T-helper 17 cell (primary cell): ENCODE data around the gene TBC1D9. TPM values are rescaled to one million over a fixed set of nuclear protein-coding genes. Genes with fewer than 3 reads are reported as not detected.

ENCODE experiments used
- ATAC-seq: fragments of 150-1000 bp; cut with Tn5 transposase; 2 replicates; pipeline ENCODE4 v1.10.0; 2021; ENCODE audit warnings: mild to moderate bottlenecking, moderate library complexity
- DNase-seq, 3 donors: peaks; one replicate each; pipeline versions ENCODE4 v3.0.0 to v3.0.0-alpha.2; 2020 to 2021
- H3K9me3 ChIP-seq: one replicate; pipeline ENCODE4 v1.7.0; 2013; ENCODE audit warnings: low read length, mild to moderate bottlenecking; ENCODE audit not compliant: control insufficient read depth, poor library complexity, severe bottlenecking
- H3K27ac Mint-ChIP-seq: one replicate; pipeline ENCODE4 v1.8.0; 2022; ENCODE audit warnings: mild to moderate bottlenecking, moderate library complexity, mixed read lengths
- H3K27me3 Mint-ChIP-seq: one replicate; pipeline ENCODE4 v1.8.0; 2022; ENCODE audit warnings: mixed read lengths
- H3K36me3 Mint-ChIP-seq: one replicate; pipeline ENCODE4 v1.8.0; 2022; ENCODE audit warnings: low read depth, mixed read lengths
- H3K4me1 Mint-ChIP-seq: one replicate; pipeline ENCODE4 v1.8.0; 2022; ENCODE audit warnings: mild to moderate bottlenecking, mixed read lengths
- H3K4me3 Mint-ChIP-seq: one replicate; pipeline ENCODE4 v1.8.0; 2022; ENCODE audit warnings: mild to moderate bottlenecking, moderate library complexity, mixed read lengths
- total RNA-seq, 4 donors: library from RNA in 2 of 4; stranded (reverse) in 2 of 4; gene quantifications; one replicate each; pipeline ENCODE4 v1.2.3 and lab custom pipeline; 2022 to 2026

The TBC1D9 gene
- total RNA-seq, 2 donors from 2014 or later: 0.76 to 3.1 TPM

- Mint-ChIP-seq H3K4me1 (no peaks in the 10 kb centered on the region), H3K36me3 (no peaks in the 10 kb centered on the region), H3K4me3 (no peak overlapping the region), H3K27me3 (peaks cover 27% of the 10 kb centered on the region), H3K27ac (no peak overlapping the region)
- ATAC-seq: no peak
- DNase-seq: no peak
- no peaks in the 10 kb centered on the region for H3K9me3 ChIP-seq
Measured at GRCh38 chr4:140706276-140706625, 49.9 kb downstream of the TBC1D9 start.

GRCh38 chr4:140705625-140706275 lies 50.4 kb downstream of the TBC1D9 start:
- DNase-seq: no peak
- Mint-ChIP-seq H3K27ac (no peak overlapping the region), H3K4me1 (no peaks in the 10 kb centered on the region), H3K36me3 (no peaks in the 10 kb centered on the region), H3K27me3 (peaks cover 27% of the 10 kb centered on the region), H3K4me3 (no peak overlapping the region)
- no peaks in the 10 kb centered on the region for H3K9me3 ChIP-seq
- ATAC-seq: no peak

GRCh38 chr4:140704964-140705363 lies 51.2 kb downstream of the TBC1D9 start:
- DNase-seq (no peak), ATAC-seq (no peak)
- Mint-ChIP-seq H3K27ac (no peak overlapping the region), H3K36me3 (no peaks in the 10 kb centered on the region), H3K27me3 (peaks cover 22% of the 10 kb centered on the region), H3K4me3 (no peak overlapping the region), H3K4me1 (no peaks in the 10 kb centered on the region)
- H3K9me3 ChIP-seq: no peaks in the 10 kb centered on the region

- DNase-seq (no peak), ATAC-seq (no peak)
- Mint-ChIP-seq H3K4me1 (no peaks in the 10 kb centered on the region), H3K4me3 (no peak overlapping the region), H3K27me3 (peaks cover 21% of the 10 kb centered on the region), H3K27ac (no peak overlapping the region), H3K36me3 (no peaks in the 10 kb centered on the region)
- H3K9me3 ChIP-seq: no peaks in the 10 kb centered on the region
Measured at GRCh38 chr4:140704392-140704960, 51.7 kb downstream of the TBC1D9 start.

- no peaks in the 10 kb centered on the region for H3K9me3 ChIP-seq
- DNase-seq (no peak), ATAC-seq (no peak)
- Mint-ChIP-seq H3K36me3 (no peaks in the 10 kb centered on the region), H3K4me3 (no peak overlapping the region), H3K27ac (no peak overlapping the region), H3K4me1 (no peaks in the 10 kb centered on the region), H3K27me3 (peaks cover 23% of the 10 kb centered on the region)
Measured at GRCh38 chr4:140703463-140703862, 52.7 kb downstream of the TBC1D9 start.

GRCh38 chr4:140702096-140702757 lies 54.0 kb downstream of the TBC1D9 start:
- no peak overlapping the region for H3K4me3 Mint-ChIP-seq
- H3K27ac Mint-ChIP-seq: no peak overlapping the region
- no peaks in the 10 kb centered on the region for H3K4me1 Mint-ChIP-seq
- no peaks in the 10 kb centered on the region for H3K36me3 Mint-ChIP-seq
- H3K27me3 Mint-ChIP-seq: peaks cover 27% of the 10 kb centered on the region
- DNase-seq (no peak), ATAC-seq (no peak)
- no peaks in the 10 kb centered on the region for H3K9me3 ChIP-seq

- DNase-seq: no peak
- H3K4me1 Mint-ChIP-seq: no peaks in the 10 kb centered on the region
Measured at GRCh38 chr4:140701071-140701470, 55.1 kb downstream of the TBC1D9 start.

GRCh38 chr4:140697709-140698560 lies 58.2 kb downstream of the TBC1D9 start:
- no peaks in the 10 kb centered on the region for H3K36me3 Mint-ChIP-seq
- no peak for DNase-seq
- H3K9me3 ChIP-seq: no peaks in the 10 kb centered on the region
- ATAC-seq: no peak
- no peaks in the 10 kb centered on the region for H3K4me1 Mint-ChIP-seq
- H3K4me3 Mint-ChIP-seq: no peak overlapping the region
- H3K27ac Mint-ChIP-seq: no peak overlapping the region
- peaks cover 29% of the 10 kb centered on the region for H3K27me3 Mint-ChIP-seq

More at GRCh38 chr4:140701071-140701470, 55.1 kb downstream of the TBC1D9 start:
- no peaks in the 10 kb centered on the region for H3K36me3 Mint-ChIP-seq
- no peak for ATAC-seq
- no peak overlapping the region for H3K27ac Mint-ChIP-seq
- H3K9me3 ChIP-seq: no peaks in the 10 kb centered on the region
- peaks cover 25% of the 10 kb centered on the region for H3K27me3 Mint-ChIP-seq
- H3K4me3 Mint-ChIP-seq: no peak overlapping the region

- Mint-ChIP-seq H3K36me3 (no peaks in the 10 kb centered on the region), H3K4me3 (no peak overlapping the region), H3K27ac (no peak overlapping the region), H3K4me1 (no peaks in the 10 kb centered on the region), H3K27me3 (peaks cover 23% of the 10 kb centered on the region)
- ATAC-seq (no peak), DNase-seq (no peak)
- H3K9me3 ChIP-seq: no peaks in the 10 kb centered on the region
Measured at GRCh38 chr4:140695483-140695882, 60.7 kb downstream of the TBC1D9 start.

GRCh38 chr4:140693562-140693961 lies 62.6 kb downstream of the TBC1D9 start:
- H3K27ac Mint-ChIP-seq: no peak overlapping the region
- no peak for DNase-seq
- H3K36me3 Mint-ChIP-seq: no peaks in the 10 kb centered on the region
- H3K27me3 Mint-ChIP-seq: peaks cover 22% of the 10 kb centered on the region
- no peaks in the 10 kb centered on the region for H3K9me3 ChIP-seq
- no peak overlapping the region for H3K4me3 Mint-ChIP-seq
- ATAC-seq: no peak
- H3K4me1 Mint-ChIP-seq: no peaks in the 10 kb centered on the region

GRCh38 chr4:140691369-140691768 lies 64.8 kb downstream of the TBC1D9 start:
- ATAC-seq (no peak), DNase-seq (no peak)
- no peaks in the 10 kb centered on the region for H3K9me3 ChIP-seq
- H3K4me3 Mint-ChIP-seq: no peak overlapping the region
- H3K36me3 Mint-ChIP-seq: no peaks in the 10 kb centered on the region
- peaks cover 28% of the 10 kb centered on the region for H3K27me3 Mint-ChIP-seq
- no peak overlapping the region for H3K27ac Mint-ChIP-seq
- H3K4me1 Mint-ChIP-seq: peaks cover 2% of the 10 kb centered on the region

- Mint-ChIP-seq H3K36me3 (no peaks in the 10 kb centered on the region), H3K4me3 (no peak overlapping the region), H3K27ac (no peak overlapping the region), H3K27me3 (peaks cover 28% of the 10 kb centered on the region), H3K4me1 (peaks cover 2% of the 10 kb centered on the region)
- H3K9me3 ChIP-seq: no peaks in the 10 kb centered on the region
- no peak for DNase-seq
- ATAC-seq: no peak
Measured at GRCh38 chr4:140690093-140690492, 66.1 kb downstream of the TBC1D9 start.

- H3K27ac Mint-ChIP-seq: no peak overlapping the region
- DNase-seq (no peak), ATAC-seq (no peak)
- peaks cover 32% of the 10 kb centered on the region for H3K27me3 Mint-ChIP-seq
- H3K36me3 Mint-ChIP-seq: no peaks in the 10 kb centered on the region
- no peaks in the 10 kb centered on the region for H3K9me3 ChIP-seq
- H3K4me3 Mint-ChIP-seq: no peak overlapping the region
- H3K4me1 Mint-ChIP-seq: peaks cover 2% of the 10 kb centered on the region
Measured at GRCh38 chr4:140689623-140690022, 66.6 kb downstream of the TBC1D9 start.
